HG03442 (cell line): ENCODE results near the gene HSBP1L1.

Experiments
- ATAC-seq: cut with Tn5 transposase; IDR thresholded peaks from one replicate; pipeline ENCODE4 v1.9.1; 2021; ENCODE audit warnings: mild to moderate bottlenecking, moderate library complexity; ENCODE audit not compliant: unreplicated experiment

Gene HSBP1L1

DNA sequence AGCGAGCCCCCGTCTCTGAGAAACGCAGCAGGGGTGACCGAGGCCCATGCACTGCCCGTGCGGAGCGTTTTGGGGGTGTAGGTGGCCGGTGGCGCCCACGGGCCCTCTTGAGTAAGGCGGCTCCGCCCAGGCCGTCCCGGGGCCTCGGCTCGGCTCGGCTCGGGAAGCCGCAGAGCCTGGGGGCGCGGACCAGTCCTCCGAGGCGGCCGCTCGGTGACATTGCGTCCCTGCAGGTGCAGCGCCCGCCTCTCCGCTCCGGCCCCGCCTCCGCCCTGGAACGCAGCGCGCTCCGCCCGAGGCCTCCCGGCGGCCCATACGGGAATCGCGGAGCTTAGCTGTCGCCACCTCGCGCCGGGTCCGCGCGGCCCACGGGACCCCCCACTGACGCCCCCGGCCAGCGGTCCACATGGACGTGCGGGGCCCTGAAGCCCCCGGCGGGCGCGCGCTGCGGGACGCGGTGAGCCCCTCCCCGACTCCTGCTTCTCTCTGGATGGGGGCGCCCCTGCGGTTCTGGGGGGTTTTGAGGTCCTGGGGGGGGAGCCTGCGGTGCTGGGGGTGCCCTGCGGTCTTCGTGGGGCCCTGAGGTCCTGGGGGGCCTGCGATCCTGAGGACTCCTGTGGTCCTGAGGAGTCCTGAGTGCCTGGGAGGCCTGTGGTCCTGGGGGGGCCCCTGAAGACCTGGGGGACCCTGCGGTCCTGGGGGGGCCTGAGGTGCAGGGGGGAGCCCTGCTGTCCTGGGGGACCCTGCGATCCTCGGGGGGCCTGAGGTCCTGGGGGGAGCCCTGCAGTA lies at the start of gene HSBP1L1:
Gene HSBP1L1 (plus strand): TSS at position 314 of the 789 bp plus-strand sequence. CDS start 93 bp downstream, at position 407.
- peak; percentile 64 for ATAC-seq

DNA sequence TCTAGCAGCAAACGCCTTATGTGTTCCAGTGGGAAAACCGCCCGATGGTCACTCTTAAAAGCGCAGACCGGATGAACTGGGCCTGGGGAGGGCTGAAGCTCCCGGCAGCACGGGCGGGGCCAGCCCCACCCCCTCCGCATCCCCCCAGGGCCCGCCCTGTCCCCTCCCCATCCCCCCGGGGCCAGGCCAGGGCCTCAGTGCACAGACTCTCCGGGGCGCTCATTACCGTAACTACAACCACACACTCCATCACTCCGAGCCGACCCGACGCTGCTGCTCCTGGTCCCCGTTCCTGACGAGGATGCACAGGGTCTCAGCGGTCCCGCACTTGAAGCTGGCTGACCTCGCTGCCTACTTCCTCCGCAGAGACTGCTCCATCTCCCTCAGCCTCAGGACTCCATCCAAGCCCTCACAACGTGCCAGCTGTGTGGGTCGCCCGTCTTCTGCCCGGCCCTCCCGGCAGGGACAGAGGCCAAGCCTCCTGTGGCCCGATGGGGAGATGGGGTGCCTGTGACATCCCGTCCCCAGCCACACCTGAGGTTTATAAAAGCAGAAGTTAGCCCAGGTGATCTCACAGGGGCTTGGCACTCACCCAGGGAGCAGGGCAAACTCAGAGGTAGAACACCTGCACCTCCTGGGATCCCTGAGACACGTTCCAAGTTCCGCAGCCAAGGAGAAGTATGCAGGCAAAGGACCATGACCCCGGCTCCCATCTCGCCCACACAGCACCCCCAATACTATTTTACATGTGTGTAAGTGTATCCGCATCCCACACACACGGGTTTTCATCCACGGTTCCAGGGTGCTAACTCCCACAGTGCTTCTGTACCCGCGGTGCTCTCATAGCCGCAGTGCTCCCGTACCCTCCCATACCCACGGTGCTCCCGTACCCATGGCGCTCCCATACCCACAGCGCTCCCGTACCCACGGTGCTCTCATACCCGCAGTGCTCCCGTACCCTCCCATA lies 49.0 kb upstream of the HSBP1L1 start:
- no peak for ATAC-seq

DNA sequence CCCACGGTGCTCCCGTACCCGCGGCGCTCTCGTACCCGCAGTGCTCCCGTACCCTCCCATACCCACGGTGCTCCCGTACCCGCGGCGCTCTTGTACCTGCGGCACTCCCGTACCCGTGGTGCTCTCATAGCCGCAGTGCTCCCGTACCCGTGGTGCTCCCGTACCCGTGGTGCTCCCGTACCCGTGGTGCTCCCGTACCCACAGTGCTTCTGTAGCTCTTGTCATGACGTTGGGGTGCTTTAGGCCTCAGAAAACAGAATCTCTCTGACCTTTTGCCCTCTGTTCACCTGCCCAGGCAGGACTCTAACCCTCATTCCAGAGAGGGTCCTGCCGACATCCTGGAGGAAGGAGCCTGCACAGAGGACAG lies 48.3 kb upstream of the HSBP1L1 start:
- ATAC-seq, result no peak

DNA sequence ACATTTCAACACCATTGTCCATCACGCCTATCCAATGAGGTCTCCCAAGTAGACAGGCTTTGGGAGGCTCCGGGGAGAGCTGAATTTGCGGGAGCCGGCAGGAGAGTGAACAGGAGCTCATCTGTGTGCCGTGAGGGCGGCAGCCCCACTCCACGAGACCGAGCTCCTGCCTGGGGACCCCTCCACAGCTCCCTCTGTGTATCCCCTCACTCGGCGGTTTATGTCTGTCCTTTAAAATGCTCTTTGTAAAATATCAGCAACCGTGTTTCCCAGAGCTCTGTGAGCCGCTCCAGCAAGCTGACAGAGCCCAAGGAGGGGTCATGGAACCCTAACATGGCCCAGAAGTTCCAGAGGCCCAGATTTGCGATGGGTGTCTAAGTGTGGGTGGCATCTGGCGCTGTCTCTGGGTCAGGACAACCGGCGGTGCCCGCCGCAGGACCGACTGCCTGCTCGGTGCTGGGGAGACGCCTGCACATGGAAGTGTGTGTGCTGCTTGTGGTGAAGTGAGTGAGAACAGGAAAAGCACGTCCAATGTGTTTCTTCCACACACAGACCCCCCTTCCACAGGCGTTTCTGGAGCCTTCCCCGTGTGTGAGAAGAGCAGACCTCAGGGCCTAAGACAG lies 47.8 kb upstream of the HSBP1L1 start:
- ATAC-seq, result no peak

DNA sequence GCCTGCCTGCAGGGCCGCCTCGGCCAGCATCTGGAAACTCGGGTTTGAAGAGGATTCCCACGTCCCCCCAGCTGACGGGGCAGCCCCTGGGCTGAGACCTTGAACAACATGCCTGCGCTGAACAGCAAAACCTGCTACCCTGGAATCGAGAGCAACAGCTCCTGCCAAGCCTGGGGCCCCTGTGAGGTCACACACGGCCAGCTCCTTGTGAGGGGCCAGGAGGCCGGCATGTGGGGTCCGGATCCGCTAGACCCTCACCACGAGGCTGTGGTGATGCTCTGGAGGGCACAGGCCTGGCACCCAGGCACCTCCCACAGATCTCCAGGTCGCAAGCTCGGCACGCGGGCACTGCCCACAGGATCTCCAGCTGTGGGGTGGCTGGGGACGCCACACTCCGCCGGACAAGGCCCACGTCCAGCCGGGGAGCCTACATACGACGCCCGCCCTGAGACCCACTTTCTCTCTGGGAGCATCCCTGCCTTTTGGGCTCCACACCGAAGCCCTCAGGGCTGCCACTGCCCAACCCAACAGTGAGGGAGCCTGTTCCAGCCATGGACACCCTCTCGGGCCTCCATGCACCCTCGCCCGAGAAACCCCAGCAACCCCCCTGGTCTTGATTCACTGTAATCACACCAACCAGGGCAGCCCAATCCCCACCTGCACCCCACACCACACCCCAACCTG lies 47.1 kb upstream of the HSBP1L1 start:
- no peak for ATAC-seq

DNA sequence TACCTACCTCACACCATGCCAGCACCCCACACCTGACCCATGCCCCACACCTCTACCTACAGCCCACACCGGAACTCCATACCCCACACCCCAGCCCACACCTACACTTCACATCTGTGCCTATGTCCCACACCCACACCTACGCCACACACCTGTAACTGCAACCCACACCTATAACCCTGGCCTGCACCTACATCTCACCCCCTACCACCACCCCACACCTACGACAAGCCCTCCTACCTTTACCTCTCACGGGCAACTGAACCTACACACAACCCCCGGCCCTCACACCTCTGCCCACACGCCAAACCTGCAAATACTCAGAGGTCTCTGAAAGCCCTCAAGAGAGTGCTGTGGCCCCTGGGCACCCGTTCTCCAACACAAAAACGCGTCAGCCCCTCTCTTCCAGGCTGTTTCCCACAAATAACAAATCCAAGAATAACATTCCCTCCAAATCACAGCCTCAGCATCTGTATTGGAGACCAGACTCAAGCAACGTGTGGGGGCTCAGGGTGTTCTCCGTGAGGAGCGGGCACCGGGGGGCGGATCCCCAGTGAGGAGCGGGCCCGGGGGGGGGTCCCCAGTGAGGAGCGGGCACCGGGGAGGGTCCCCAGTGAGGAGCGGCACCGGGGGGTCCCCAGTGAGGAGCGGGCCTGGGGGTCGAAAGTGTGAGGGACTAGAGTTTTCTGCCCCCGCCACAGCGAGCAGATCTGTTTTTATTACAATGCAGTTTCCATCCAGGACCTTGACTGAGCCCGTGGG lies 46.4 kb upstream of the HSBP1L1 start:
- no peak for ATAC-seq

DNA sequence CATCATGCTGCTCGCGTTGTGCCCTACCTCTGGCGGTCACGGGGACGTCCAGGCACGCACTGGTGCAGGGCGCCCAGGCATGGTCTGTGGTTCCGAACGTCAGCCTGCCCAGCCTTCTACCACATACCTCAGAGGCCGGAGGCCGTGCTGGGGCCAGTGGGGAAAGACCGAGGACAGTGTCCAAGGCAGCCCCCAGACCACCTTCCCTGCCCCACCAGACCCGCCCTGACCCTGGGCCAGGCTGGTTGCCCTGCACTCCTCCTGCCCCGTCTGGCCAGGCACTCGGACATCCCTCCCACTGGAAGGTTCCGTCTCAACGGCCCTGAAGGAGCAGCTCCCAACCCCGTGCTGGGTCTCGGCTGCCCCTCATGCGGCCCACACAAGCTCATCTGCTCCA lies 45.8 kb upstream of the HSBP1L1 start:
- ATAC-seq, result no peak

DNA sequence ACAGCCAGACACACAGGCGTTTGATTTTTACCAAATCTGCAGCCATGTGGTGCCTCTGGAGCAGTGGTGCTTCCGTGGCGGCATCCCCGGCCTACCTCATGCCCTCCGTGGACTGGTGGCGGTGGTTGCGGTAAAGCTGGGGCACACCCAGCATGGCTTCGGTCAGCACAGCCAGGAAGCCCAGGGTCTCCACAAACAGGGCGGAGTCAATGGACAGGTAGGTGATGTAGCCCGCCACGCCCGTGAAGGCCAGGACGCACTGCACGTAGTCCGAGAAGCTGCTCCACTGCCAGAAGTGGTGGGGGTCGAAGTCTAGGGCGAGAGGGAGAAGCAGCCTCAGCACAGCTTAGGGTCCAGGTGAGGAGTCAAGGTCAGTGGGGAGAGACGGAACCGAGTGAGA lies 45.4 kb upstream of the HSBP1L1 start:
- no peak for ATAC-seq

DNA sequence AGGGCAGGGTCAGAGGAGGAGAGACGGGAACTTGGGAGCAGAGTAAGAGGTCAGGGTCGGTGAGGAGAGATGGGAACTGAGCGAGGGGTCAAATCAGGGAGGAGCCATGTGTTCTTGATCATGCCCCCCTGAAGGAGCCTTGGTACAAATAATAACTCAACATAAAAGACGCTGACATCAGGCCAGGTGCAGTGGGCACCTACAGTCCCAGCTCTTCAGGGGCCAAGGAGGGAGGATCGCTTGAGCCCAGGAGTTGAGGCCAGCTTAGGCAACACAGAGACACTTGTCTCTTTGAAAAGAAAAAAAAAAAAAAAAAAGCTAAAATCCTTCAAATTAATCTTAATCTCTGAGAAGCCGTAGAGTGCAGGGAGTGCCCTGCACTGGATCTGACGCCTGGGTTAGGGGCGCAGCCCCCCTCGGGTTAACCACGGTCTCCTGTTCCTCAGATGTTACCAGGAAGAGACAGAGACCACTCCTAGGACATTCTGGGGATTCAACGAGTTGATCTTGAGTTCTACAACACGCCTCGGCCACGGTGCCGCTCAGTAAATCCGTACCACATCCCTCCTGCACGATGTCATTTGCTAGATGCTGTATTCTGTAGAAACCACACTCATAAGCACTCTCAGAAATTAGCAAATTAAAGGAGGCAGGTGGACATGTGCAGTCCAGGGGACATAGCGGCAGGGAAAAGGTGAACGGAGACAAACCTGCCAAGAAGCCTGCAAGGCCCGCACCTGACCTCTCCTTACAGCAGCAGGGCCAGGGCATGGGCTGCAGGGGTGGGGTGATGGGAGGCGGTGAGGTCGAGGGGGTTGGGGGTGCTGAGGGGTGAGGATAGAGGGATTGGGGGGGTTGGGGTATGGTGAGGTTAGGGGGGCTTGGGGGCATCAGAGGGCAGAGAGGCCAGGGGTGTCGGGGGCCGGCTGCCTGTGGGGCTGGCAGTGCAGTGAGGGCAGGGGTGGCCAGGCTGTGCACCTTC lies 42.2 kb upstream of the HSBP1L1 start:
- ATAC-seq, result no peak

DNA sequence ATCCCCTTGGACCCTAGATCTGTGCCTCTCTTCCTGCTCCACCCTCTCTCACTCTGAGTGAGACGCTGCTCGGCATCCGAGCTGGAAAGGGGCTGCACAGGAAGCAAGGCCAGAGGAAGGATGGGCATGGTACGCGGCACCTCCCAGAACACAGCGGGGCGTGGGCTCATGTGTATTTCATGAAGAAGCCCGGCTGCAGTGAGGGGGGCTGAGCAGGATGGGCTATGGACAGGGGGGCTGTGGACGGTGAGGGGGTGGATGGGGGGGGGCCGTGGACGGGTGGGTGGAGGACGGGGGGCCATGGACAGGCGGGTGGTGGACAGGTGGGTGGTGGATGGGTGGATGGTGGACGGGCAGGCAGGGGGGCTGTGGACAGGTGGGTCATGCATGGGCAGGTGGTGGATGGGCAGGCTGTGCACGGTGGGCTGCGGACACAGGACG lies 41.5 kb upstream of the HSBP1L1 start:
- ATAC-seq, result no peak

DNA sequence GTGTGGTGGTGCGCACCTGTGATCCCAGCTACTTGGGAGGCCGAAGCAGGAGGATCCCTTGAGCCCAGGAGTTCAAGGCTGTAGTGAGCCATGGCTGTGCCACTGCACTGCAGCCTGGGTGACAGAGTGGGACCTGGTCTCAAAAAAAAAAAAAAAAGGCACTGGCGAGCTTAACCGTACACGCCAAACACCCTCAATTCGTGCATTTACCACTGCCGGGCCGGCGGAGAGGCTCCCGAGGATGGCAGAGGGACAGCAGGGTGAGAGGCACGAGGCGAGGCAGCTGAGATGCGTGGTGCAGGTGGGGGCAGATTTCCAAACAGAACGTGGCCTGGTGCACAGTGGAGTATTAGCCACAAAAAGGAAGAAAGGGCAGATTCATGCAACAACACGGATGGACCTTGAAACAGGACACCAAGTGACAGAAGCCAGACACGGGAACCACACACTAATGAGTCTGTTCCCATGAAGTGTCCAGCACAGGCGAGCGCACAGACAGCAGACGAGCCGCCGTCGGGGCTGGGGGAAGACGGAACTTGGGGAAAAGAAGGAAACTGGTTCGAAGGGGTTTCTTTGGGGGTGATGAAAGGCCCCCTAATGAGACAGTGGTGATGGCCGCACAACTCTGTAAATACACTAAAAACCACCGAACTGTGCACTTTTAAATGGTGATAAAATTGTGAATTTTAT lies 40.4 kb upstream of the HSBP1L1 start:
- ATAC-seq, result no peak

DNA sequence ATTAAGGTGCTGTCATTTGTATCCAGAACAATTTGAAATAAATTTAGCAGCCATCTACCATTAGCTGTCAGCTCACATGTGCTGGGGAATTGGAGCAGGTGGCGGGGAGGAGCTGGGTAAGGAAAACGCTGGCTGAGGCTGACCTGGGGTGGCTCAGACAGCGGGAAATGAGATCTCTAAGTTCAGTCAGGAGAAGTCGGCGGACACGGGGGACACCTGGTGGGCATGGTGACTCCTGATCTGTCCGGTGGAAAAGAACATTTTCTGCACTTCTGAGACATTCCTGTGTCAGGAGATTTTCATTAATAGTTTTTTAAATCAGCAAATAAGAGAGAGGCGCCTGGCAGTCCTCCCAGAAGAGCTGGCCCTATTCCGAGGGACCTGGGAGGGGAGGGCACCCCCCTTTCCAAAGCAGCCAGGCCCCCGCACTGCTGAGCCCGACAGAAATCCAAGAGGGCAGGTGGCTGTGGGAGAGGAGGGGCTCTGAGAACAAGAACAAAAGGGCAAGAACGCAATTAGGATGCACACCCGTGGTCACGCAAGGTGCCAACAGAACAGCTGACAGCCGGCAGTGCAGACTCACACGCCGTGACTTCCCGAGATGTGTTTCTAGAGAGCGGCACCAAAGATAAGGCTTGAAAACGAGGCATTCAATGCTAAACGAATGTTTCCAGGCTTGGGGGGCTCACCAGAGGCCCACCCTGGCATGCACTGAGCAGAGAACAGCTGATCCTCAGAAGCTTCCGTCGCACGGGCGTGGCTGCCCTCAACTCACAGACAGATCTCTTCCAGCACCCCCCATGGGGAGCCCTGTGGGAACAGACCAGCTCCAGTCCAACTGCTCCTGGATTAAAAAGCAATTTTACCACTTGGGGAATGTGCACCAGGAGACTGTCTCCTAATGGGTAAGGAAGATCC lies 39.4 kb upstream of the HSBP1L1 start:
- ATAC-seq, result no peak

DNA sequence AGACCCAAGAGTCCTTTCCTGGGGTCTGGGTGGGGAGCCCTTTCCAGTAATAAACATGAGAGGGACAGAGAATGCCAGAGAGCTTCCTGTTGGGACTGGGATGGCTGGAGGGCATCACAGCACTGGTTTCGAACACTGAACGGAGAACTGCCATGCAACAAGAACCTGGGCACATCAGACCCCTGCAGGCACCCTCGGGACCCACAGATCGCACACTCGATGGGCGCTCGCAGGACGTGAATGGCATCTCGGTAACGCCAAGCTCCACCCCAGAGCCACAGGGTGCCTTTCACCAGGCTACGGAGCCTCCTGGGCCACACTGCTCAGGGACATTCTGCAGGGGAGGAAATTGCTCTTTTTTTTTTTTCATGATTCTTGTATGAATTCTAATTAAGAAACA lies 38.1 kb upstream of the HSBP1L1 start:
- ATAC-seq, result no peak

DNA sequence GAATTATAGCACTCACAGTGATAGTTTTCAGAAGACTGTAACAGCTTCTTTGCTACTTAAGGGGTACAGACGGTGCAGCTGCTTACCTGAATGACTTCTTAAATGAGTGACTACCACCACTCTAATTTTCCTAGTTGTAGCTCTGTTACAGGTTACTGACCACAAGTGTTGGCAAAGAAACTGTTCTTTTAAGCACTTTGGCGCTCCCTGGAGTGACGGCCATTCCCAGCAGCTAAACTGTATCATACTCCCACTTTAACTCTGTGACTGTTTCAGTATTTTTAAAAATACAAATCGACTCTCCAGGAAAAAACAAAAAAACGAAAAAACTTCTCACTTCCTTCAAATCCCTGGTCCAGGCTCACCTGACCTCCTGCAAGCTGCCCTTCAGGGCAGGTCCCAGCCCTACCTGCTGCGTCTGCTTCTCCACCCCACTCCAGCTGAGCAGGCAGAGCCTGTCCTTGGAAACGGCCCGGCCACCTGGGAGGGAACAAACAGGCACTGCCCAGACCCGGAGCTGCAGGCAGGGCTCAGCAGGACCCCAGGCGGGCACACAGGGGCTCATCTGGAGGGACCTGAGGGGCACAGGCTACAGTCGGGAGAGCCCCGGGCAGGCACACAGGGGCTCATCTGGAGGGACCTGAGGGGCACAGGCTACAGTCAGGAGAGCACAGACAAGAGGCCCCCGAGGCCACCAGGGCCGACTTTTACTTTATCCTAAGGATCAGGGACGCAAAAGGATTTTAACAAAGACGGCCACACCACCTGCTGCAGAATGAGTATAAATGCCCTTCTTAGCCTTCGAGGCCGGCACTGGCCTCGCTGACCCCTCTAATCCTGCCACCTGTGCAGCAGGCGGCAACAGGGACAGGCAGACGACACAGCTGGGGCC lies 37.5 kb upstream of the HSBP1L1 start:
- ATAC-seq, result no peak

DNA sequence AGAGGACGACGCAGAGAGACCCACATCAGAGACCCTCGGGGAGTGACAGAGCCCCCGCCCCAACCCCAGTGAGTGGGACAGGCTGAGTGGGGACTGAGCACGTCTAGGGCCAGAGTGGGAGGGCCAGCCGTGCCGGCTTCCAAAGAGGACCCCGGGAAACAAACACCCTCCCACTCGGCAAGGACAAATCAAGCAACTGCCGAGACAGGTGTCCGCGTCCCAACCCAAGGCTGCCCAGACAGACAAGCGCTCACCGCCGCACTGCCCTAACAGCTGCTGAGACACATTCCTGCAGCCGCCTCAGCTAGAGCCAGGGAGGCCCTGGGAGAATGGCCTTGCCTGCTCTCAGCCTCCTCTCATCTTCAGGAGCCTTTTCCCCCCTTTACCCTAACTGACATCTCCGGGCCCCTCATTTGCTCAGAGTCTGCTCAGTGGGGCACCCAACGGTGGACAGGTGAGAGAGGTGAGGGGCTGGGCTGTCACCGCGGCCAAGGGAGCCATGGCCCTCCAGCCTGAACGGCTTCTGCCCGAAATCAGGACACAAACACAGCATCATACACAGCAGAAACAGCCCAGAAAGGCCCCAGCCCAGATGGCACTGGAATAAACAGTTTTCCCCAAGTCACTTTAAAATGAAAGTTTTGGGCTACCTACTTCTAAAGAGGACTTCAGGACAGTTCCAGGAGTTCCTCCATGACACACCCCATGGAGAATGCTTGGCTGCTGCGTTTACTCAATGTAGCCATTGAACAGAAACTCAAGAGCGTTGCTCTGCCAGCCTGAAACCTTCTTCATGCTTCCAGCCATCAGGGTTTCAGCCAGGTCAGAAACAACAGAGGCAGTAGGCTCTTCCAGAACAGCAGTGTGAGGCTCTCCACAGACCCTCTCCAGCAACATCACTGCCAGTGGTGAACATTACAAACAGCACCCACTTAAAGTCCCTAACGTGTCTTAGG lies 36.6 kb upstream of the HSBP1L1 start:
- ATAC-seq, result no peak
